ENCODE measurements around the gene ZNF248.

Gene ZNF248

GRCh38 chr10:37821237-37821636 lies 36.2 kb downstream of the ZNF248 start:
- Histone ChIP-seq H3K36me3 (ENCODE audit: control insufficient read depth, insufficient read depth, low read length) (no peaks in the 10 kb centered on the region), H3K4me3 (replicated peaks; ENCODE audit: low read depth, low read length) (no peak overlapping the region), H3K27me3 (replicated peaks; ENCODE audit: control insufficient read depth, insufficient read depth, low read length) (no peaks in the 10 kb centered on the region)
- no peak for DNase-seq (ENCODE audit: extremely low read depth, insufficient read length)
- TF ChIP-seq, protein P1, sequence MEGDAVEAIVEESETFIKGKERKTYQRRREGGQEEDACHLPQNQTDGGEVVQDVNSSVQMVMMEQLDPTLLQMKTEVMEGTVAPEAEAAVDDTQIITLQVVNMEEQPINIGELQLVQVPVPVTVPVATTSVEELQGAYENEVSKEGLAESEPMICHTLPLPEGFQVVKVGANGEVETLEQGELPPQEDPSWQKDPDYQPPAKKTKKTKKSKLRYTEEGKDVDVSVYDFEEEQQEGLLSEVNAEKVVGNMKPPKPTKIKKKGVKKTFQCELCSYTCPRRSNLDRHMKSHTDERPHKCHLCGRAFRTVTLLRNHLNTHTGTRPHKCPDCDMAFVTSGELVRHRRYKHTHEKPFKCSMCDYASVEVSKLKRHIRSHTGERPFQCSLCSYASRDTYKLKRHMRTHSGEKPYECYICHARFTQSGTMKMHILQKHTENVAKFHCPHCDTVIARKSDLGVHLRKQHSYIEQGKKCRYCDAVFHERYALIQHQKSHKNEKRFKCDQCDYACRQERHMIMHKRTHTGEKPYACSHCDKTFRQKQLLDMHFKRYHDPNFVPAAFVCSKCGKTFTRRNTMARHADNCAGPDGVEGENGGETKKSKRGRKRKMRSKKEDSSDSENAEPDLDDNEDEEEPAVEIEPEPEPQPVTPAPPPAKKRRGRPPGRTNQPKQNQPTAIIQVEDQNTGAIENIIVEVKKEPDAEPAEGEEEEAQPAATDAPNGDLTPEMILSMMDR (IDR thresholded peaks at IDR 0.05; ENCODE audit: insufficient read depth, low read length, poor library complexity, severe bottlenecking), result no peak

DNA sequence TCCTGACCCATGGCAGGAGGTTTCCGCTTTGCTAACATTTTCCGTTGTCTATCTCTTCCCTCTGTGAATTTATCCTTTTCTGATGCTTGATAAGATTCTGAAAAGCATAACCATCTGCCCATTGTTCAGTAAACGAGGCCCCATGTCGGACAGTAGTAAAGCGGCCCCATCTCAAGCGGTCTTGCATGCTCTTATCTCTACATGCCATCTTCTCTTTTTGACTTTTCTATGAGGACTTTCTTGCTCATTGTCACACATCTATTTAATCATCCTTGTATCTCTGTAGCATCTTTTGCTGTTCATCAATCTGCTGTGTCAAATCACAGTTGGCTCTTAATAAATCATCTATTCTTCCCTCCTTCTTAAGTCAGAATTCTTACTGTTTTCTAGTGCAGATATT lies 37.6 kb downstream of the ZNF248 start:
- no peaks in the 10 kb centered on the region for H3K36me3 ChIP-seq (ENCODE audit: control insufficient read depth, insufficient read depth, low read length)

GRCh38 chr10:37816290-37816689 lies 41.1 kb downstream of the ZNF248 start:
- no peak overlapping the region for H3K4me3 ChIP-seq (replicated peaks; ENCODE audit: low read depth, low read length)
- TF ChIP-seq, protein P1 (IDR thresholded peaks at IDR 0.05; ENCODE audit: insufficient read depth, low read length, poor library complexity, severe bottlenecking), result no peak
- no peak for DNase-seq (ENCODE audit: extremely low read depth, insufficient read length)

More for the DNA sequence above, 37.6 kb downstream of the ZNF248 start:
- no peaks in the 10 kb centered on the region for H3K27me3 ChIP-seq (replicated peaks; ENCODE audit: control insufficient read depth, insufficient read depth, low read length)
- DNase-seq (ENCODE audit: extremely low read depth, insufficient read length), result no peak
- H3K4me3 ChIP-seq (replicated peaks; ENCODE audit: low read depth, low read length), result no peak overlapping the region
- TF ChIP-seq, protein P1 (IDR thresholded peaks at IDR 0.05; ENCODE audit: insufficient read depth, low read length, poor library complexity, severe bottlenecking), result no peak

DNA sequence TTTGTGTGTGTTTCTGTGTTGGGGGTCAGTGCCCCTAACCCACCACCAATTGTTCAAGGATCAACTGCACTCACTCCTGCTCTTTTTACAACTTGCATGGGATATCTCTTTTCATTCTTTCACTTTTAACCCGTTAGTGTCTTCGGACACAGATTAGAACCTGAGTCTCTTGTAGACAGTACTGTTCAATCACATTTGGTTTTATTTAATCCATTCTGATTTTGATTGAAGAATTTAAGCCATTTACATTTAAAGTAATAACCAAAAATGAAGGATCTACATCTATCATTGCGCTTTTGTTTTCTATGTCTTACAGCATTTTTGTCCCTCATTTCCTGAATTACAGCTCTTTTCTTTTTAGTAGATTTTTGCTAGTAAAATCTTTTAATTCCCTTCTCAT lies 43.6 kb downstream of the ZNF248 start:
- no peak overlapping the region for H3K4me3 ChIP-seq (replicated peaks; ENCODE audit: low read depth, low read length)
- no peaks in the 10 kb centered on the region for H3K36me3 ChIP-seq (ENCODE audit: control insufficient read depth, insufficient read depth, low read length)
- TF ChIP-seq, protein P1 (IDR thresholded peaks at IDR 0.05; ENCODE audit: insufficient read depth, low read length, poor library complexity, severe bottlenecking), result no peak
- no peak for DNase-seq (ENCODE audit: extremely low read depth, insufficient read length)
- no peaks in the 10 kb centered on the region for H3K27me3 ChIP-seq (replicated peaks; ENCODE audit: control insufficient read depth, insufficient read depth, low read length)

More at GRCh38 chr10:37816290-37816689, 41.1 kb downstream of the ZNF248 start:
- no peaks in the 10 kb centered on the region for H3K36me3 ChIP-seq (ENCODE audit: control insufficient read depth, insufficient read depth, low read length)
- no peaks in the 10 kb centered on the region for H3K27me3 ChIP-seq (replicated peaks; ENCODE audit: control insufficient read depth, insufficient read depth, low read length)

GRCh38 chr10:37812290-37812689 lies 45.1 kb downstream of the ZNF248 start:
- Histone ChIP-seq H3K36me3 (ENCODE audit: control insufficient read depth, insufficient read depth, low read length) (no peaks in the 10 kb centered on the region), H3K27me3 (replicated peaks; ENCODE audit: control insufficient read depth, insufficient read depth, low read length) (no peaks in the 10 kb centered on the region), H3K4me3 (replicated peaks; ENCODE audit: low read depth, low read length) (no peak overlapping the region)
- TF ChIP-seq, protein P1 (IDR thresholded peaks at IDR 0.05; ENCODE audit: insufficient read depth, low read length, poor library complexity, severe bottlenecking), result no peak
- DNase-seq (ENCODE audit: extremely low read depth, insufficient read length), result no peak

DNA sequence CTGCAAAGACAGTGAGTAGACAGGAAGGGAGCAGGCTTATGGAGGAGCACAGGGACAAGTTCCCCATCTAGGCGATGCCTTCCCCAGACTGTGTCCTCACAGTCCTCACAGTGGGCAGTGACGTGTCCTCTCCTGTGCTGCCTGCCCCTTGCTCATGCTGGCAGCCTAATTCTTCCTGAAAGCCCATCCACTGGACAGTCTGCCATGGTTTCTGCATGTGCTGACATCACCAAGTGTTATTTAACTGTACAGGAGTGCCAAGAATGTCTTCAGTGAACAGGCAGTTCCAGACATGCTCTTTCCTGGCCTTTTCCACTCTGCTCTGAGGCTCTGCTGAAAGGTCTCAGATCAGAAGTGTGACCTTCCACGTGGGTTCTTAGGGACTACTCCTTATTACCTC lies 54.1 kb downstream of the ZNF248 start:
- H3K27me3 ChIP-seq (replicated peaks; ENCODE audit: control insufficient read depth, insufficient read depth, low read length), result no peaks in the 10 kb centered on the region
- no peaks in the 10 kb centered on the region for H3K36me3 ChIP-seq (ENCODE audit: control insufficient read depth, insufficient read depth, low read length)
- TF ChIP-seq, protein P1 (IDR thresholded peaks at IDR 0.05; ENCODE audit: insufficient read depth, low read length, poor library complexity, severe bottlenecking), result no peak
- DNase-seq (ENCODE audit: extremely low read depth, insufficient read length), result no peak
- no peak overlapping the region for H3K4me3 ChIP-seq (replicated peaks; ENCODE audit: low read depth, low read length)

Measured in GM06990 (cell line).